Type B pancreatic cell (in vitro differentiated cells): ENCODE data around the gene ENTPD2. TPM values are rescaled to one million over a fixed set of nuclear protein-coding genes. Genes with fewer than 3 reads are reported as not detected.
A peak's percentile ranks its signal among the peaks of the same experiment; 100 is the strongest.

Experiments used
- DNase-seq: peaks from one replicate; pipeline ENCODE4 v3.0.0; 2021; ENCODE audit warnings: mixed read lengths; ENCODE audit not compliant: unreplicated experiment; ENCODE audit errors: extremely low spot score
- H3K27ac Mint-ChIP-seq: 2 replicates; pipeline ENCODE4 v1.8.0; 2021; ENCODE audit warnings: mild to moderate bottlenecking, mixed read lengths
- H3K27me3 Mint-ChIP-seq: 2 replicates; pipeline ENCODE4 v1.8.0; 2021; ENCODE audit warnings: mixed read lengths
- H3K36me3 Mint-ChIP-seq: 2 replicates; pipeline ENCODE4 v1.8.0; 2021; ENCODE audit warnings: mixed read lengths
- H3K4me1 Mint-ChIP-seq: one replicate; pipeline ENCODE4 v1.8.0; 2021; ENCODE audit warnings: mixed read lengths; ENCODE audit not compliant: unreplicated experiment
- H3K4me3 Mint-ChIP-seq: 2 replicates; pipeline ENCODE4 v1.8.0; 2021; ENCODE audit warnings: mild to moderate bottlenecking, mixed read lengths
- H3K9me3 Mint-ChIP-seq: 2 replicates; pipeline ENCODE4 v1.8.0; 2021; ENCODE audit warnings: mixed read lengths
- total RNA-seq: library from RNA; stranded (reverse); gene quantifications from 2 replicates; pipeline ENCODE4 v1.2.1, GENCODE V29; 2021; ENCODE audit warnings: low replicate concordance
- TF ChIP-seq, protein P1 (sequence below): fragments of 200-600 bp; sonication (generic); conservative IDR thresholded peaks from 2 replicates; pipeline ENCODE4 v1.5.0; 2021; ENCODE audit warnings: antibody characterized with exemption, mild to moderate bottlenecking

The ENTPD2 gene
- total RNA-seq, 1 donor from 2014 or later, result 3.3 TPM

DNA sequence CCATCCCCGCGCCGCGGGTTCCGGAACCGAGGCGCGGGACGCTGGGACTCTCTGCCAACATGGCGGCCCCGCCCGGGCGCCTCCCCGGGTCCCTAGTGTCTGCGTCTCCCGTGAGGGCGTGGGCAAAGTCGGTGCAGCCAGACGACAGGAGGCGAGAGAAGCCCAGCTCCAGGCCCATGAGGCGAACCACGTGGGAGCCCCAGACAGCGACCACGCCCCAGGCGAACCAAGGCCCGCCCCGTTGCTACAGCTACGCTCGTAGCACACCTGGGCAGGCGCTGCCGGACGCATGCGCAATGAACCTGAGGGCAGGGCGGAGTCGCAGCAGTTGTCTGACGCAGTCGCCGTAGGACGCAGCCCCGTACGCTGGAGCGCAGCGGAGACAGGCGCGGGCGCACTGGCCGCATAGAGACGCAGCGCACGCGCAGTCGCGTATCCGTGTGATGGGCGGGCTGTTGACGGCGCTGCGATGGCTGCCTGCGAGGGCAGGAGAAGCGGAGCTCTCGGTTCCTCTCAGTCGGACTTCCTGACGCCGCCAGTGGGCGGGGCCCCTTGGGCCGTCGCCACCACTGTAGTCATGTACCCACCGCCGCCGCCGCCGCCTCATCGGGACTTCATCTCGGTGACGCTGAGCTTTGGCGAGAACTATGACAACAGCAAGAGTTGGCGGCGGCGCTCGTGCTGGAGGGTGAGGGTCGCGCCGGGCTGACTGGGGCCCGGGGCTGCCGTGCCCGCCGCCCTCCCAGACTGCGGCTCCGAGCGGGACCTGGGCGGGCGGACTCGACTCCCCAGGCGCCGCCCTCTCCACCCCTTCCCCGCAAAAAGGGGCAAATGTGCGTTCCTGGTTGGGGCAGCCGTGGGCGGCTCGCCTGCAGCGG lies 32.9 kb upstream of the ENTPD2 start, which contains the start of gene MAN1B1:
Gene MAN1B1 (plus strand): TSS at position 455 of the 878 bp plus-strand sequence. CDS start 15 bp downstream, at position 470.
- Mint-ChIP-seq H3K4me3 (peak within 1 kb of the TSS; percentile 92), H3K27me3 (peaks cover 12% of the 10 kb centered on the region), H3K4me1 (peaks cover 8% of the 10 kb centered on the region), H3K27ac (peak within 1 kb of the TSS; percentile 93), H3K36me3 (no peaks in the 10 kb centered on the region), H3K9me3 (no peaks in the 10 kb centered on the region)
- TF ChIP-seq, protein P1, sequence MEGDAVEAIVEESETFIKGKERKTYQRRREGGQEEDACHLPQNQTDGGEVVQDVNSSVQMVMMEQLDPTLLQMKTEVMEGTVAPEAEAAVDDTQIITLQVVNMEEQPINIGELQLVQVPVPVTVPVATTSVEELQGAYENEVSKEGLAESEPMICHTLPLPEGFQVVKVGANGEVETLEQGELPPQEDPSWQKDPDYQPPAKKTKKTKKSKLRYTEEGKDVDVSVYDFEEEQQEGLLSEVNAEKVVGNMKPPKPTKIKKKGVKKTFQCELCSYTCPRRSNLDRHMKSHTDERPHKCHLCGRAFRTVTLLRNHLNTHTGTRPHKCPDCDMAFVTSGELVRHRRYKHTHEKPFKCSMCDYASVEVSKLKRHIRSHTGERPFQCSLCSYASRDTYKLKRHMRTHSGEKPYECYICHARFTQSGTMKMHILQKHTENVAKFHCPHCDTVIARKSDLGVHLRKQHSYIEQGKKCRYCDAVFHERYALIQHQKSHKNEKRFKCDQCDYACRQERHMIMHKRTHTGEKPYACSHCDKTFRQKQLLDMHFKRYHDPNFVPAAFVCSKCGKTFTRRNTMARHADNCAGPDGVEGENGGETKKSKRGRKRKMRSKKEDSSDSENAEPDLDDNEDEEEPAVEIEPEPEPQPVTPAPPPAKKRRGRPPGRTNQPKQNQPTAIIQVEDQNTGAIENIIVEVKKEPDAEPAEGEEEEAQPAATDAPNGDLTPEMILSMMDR, result no peak
- DNase-seq, result peak; percentile 99

DNA sequence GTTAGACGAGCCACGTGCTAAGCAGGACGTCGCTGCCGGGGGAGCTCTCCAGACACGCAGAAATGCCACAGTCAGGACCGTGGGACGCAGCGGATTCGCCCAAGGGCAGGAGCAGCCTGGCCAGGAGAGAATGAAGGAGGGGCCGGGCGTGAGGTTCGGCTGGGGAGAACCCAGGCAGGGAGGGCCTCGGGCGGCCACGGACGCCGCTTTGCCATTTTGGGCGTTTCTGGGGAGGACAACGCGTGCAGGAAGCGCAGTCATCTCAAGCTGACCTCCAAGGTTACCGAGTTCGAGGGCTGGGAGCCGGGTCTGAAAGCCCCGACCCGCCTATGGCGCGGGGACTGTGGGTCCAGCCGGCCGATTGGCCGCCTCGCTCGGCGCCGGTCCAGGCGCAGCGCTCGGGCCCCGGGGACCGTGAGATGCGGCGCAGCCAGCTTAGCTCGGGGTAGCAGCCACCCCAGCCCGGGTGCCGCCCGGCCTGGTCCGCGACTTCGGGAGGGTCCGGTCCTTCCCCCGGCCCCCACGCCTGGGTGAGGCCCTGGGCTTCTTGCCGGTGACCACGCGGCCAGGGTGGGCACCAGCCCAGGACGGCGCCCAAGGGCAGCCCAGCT lies 32.2 kb upstream of the ENTPD2 start:
- Mint-ChIP-seq H3K36me3 (no peaks in the 10 kb centered on the region), H3K4me3 (peak overlapping the region; percentile 92), H3K27ac (peak overlapping the region; percentile 93), H3K9me3 (no peaks in the 10 kb centered on the region), H3K4me1 (peaks cover 8% of the 10 kb centered on the region), H3K27me3 (peaks cover 17% of the 10 kb centered on the region)
- DNase-seq, result no peak
- TF ChIP-seq, protein P1, result no peak

DNA sequence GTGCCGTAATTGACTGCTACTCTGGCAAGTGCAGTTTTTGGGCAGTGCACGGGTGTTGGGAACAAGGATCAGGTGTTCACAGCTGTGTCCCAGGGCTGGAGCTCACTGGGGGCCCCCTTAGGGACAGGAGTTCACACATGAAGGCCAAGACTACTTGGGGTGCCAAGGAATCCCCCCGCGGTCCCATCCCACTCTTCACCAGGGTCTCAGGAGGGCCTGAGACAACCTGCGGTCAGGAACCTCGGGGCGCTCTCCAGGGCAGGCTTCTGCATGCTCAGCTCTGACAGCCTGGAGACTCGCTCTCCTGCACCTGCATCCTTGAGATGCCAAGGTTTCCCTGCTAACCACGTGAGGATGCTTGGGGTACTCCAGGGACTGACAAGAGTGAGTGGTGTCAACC lies 30.7 kb upstream of the ENTPD2 start:
- peaks cover 24% of the 10 kb centered on the region for H3K27me3 Mint-ChIP-seq
- H3K4me3 Mint-ChIP-seq, result no peak overlapping the region
- no peak for DNase-seq
- no peaks in the 10 kb centered on the region for H3K36me3 Mint-ChIP-seq
- H3K4me1 Mint-ChIP-seq, result peaks cover 8% of the 10 kb centered on the region
- no peaks in the 10 kb centered on the region for H3K9me3 Mint-ChIP-seq
- TF ChIP-seq, protein P1, result no peak
- no peak overlapping the region for H3K27ac Mint-ChIP-seq

DNA sequence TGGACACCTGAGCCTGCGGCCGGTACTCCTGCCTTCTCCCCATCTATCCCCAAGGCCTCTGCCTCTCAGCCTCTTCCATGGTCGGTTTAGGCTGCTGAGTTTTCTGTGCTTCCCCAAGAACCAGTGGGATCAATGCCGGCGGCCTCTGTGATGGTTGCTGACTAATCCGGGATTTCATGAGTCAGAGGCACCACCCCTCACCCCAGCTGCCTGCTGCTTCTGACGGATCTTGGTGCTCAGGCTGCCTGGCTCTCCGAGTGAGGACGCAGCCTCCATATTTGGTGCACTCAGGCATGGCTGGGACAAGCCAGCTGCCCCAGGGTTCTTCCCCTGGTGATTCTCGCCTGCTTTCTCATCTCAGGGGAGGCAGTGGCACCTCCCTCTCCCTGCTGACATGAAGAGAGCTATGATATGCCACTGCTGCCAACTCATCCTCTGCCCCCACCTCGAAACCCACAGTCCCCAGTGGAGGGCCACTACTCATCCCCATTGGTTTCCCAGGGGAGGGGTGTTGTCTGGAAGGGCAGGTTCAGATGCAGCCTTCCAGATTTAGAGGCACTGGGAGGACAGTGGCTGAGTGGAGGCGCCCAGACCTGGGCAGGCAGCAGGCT lies 29.6 kb upstream of the ENTPD2 start:
- H3K9me3 Mint-ChIP-seq, result no peaks in the 10 kb centered on the region
- H3K36me3 Mint-ChIP-seq, result no peaks in the 10 kb centered on the region
- peaks cover 33% of the 10 kb centered on the region for H3K27me3 Mint-ChIP-seq
- H3K4me1 Mint-ChIP-seq, result peaks cover 8% of the 10 kb centered on the region
- H3K27ac Mint-ChIP-seq, result no peak overlapping the region
- peak overlapping the region; percentile 28 for H3K4me3 Mint-ChIP-seq
- TF ChIP-seq, protein P1, result no peak
- no peak for DNase-seq

DNA sequence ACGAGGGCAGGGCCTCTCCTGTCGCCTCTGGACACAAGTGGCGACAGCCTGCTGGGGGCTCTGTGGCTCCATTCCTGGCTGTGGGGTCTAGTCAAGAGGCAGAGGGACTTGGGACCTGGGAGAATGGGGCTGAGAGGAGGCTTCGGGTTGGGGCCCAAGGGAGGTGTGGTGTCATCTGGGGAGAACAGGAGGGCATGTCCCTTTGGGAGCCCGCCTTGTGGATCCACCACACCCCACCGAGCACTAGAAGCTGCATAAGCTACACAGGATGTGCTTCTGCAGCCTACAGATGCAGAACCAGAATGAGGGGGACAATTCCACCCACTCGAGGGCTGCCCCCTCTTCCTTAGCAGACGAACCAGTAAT lies 29.0 kb upstream of the ENTPD2 start:
- DNase-seq, result no peak
- no peak overlapping the region for H3K27ac Mint-ChIP-seq
- no peaks in the 10 kb centered on the region for H3K9me3 Mint-ChIP-seq
- peaks cover 36% of the 10 kb centered on the region for H3K27me3 Mint-ChIP-seq
- no peak overlapping the region for H3K4me3 Mint-ChIP-seq
- peaks cover 5% of the 10 kb centered on the region for H3K4me1 Mint-ChIP-seq
- H3K36me3 Mint-ChIP-seq, result no peaks in the 10 kb centered on the region
- TF ChIP-seq, protein P1, result no peak
